Activated CD4-positive, alpha-beta T cell treated with anti-CD3 and anti-CD28 coated beads for 1 hour (primary cell): ENCODE results near the gene BRI3.
"Not testable (repeated sequence)": the region's sequence is repeated elsewhere in the genome, so short reads cannot be mapped to it uniquely, and the experiment has no call there.

Source experiments
- DNase-seq: peaks from one replicate; pipeline ENCODE4 v3.0.0-alpha.2; 2020

BRI3 gene

GRCh38 chr7:98315994-98316527 lies 34.6 kb downstream of the BRI3 start:
- not testable (repeated sequence) for DNase-seq

GRCh38 chr7:98317366-98318040 lies 36.0 kb downstream of the BRI3 start:
- no peak for DNase-seq

GRCh38 chr7:98319176-98319575 lies 37.7 kb downstream of the BRI3 start:
- no peak for DNase-seq

- DNase-seq, result no peak
These were observed 39.8 kb downstream of the BRI3 start for GRCh38 chr7:98321301-98321700.

GRCh38 chr7:98322331-98323270 lies 41.1 kb downstream of the BRI3 start:
- DNase-seq, result no peak

- no peak for DNase-seq
These were observed 42.3 kb downstream of the BRI3 start for GRCh38 chr7:98323597-98324322.

GRCh38 chr7:98324782-98325181 lies 43.3 kb downstream of the BRI3 start:
- no peak for DNase-seq

- no peak for DNase-seq
These were observed 47.8 kb downstream of the BRI3 start for GRCh38 chr7:98329100-98329790.

GRCh38 chr7:98329791-98330373 lies 48.4 kb downstream of the BRI3 start:
- DNase-seq, result no peak

GRCh38 chr7:98330926-98331529 lies 49.5 kb downstream of the BRI3 start:
- no peak for DNase-seq

- no peak for DNase-seq
These were observed 52.6 kb downstream of the BRI3 start for GRCh38 chr7:98334081-98334480.

- no peak for DNase-seq
These were observed 54.0 kb downstream of the BRI3 start for GRCh38 chr7:98335411-98335977.

GRCh38 chr7:98338441-98338840 lies 57.0 kb downstream of the BRI3 start:
- DNase-seq, result no peak

GRCh38 chr7:98339043-98339442 lies 57.6 kb downstream of the BRI3 start:
- no peak for DNase-seq

- DNase-seq, result no peak
These were observed 59.6 kb downstream of the BRI3 start for GRCh38 chr7:98341106-98341505.
